Measurements from ENCODE around the gene DPF1. TPM values are rescaled to one million over a fixed set of nuclear protein-coding genes. Genes with fewer than 3 reads are reported as not detected.

The DPF1 gene
- total and polyA plus RNA-seq, 10 of the 15 experiments (the other 5 are each of a cell fraction or from before 2014, with no cell fraction given), result 0.11 to 4.3 (median 2.4) TPM

DNA sequence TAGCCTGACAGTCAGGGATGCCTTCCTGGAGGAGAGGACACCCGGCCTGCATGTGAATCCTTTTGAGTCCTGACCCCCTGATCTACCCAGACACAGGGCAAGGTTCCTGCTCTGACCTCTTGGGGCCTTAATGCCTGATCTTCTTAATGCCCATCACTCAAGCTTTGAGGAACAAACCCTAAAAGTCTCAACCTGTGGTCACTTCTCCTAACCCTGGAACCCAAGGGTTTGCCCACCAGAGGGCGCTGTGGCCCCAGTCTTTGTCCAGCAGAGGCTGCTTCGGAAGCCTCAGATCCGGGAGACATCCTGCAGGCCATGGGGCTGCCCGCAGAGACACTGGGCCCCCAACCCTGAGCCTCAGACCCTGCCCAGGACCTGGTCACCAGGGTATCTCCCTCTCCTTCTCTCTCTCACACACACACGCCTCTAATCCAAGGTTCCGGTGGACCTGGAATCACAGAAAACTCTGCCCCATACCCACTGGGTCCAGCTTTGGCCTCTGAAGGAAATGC, 9.8 kb upstream of the DPF1 start (continued):
- TF ChIP-seq, protein P1, sequence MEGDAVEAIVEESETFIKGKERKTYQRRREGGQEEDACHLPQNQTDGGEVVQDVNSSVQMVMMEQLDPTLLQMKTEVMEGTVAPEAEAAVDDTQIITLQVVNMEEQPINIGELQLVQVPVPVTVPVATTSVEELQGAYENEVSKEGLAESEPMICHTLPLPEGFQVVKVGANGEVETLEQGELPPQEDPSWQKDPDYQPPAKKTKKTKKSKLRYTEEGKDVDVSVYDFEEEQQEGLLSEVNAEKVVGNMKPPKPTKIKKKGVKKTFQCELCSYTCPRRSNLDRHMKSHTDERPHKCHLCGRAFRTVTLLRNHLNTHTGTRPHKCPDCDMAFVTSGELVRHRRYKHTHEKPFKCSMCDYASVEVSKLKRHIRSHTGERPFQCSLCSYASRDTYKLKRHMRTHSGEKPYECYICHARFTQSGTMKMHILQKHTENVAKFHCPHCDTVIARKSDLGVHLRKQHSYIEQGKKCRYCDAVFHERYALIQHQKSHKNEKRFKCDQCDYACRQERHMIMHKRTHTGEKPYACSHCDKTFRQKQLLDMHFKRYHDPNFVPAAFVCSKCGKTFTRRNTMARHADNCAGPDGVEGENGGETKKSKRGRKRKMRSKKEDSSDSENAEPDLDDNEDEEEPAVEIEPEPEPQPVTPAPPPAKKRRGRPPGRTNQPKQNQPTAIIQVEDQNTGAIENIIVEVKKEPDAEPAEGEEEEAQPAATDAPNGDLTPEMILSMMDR (IDR thresholded peaks at IDR 0.05 in 2 of 3, conservative IDR thresholded peaks at IDR 0.05 in 1 of 3; ENCODE audit: control insufficient read depth in 2 of 3, extremely low read depth in 1 of 3, insufficient read depth in 1 of 3, low read depth in 3 of 3, low read length in 3 of 3), result peak; percentile 80 to 90 (median 89)
- TF ChIP-seq SREBF2 (IDR thresholded peaks at IDR 0.05; ENCODE audit: low read length), result no peak
- TF ChIP-seq NR2C1 (IDR thresholded peaks at IDR 0.05), result no peak
- TF ChIP-seq, protein P2, sequence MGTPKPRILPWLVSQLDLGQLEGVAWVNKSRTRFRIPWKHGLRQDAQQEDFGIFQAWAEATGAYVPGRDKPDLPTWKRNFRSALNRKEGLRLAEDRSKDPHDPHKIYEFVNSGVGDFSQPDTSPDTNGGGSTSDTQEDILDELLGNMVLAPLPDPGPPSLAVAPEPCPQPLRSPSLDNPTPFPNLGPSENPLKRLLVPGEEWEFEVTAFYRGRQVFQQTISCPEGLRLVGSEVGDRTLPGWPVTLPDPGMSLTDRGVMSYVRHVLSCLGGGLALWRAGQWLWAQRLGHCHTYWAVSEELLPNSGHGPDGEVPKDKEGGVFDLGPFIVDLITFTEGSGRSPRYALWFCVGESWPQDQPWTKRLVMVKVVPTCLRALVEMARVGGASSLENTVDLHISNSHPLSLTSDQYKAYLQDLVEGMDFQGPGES (IDR thresholded peaks at IDR 0.05), result no peak
- TF ChIP-seq BACH1 (IDR thresholded peaks at IDR 0.05; ENCODE audit: borderline replicate concordance), result no peak
- TF ChIP-seq TARDBP (IDR thresholded peaks at IDR 0.05; ENCODE audit: borderline replicate concordance), result no peak
- no peak for TF ChIP-seq RB1 (IDR thresholded peaks at IDR 0.05; ENCODE audit: borderline replicate concordance)
- TF ChIP-seq, protein P3, sequence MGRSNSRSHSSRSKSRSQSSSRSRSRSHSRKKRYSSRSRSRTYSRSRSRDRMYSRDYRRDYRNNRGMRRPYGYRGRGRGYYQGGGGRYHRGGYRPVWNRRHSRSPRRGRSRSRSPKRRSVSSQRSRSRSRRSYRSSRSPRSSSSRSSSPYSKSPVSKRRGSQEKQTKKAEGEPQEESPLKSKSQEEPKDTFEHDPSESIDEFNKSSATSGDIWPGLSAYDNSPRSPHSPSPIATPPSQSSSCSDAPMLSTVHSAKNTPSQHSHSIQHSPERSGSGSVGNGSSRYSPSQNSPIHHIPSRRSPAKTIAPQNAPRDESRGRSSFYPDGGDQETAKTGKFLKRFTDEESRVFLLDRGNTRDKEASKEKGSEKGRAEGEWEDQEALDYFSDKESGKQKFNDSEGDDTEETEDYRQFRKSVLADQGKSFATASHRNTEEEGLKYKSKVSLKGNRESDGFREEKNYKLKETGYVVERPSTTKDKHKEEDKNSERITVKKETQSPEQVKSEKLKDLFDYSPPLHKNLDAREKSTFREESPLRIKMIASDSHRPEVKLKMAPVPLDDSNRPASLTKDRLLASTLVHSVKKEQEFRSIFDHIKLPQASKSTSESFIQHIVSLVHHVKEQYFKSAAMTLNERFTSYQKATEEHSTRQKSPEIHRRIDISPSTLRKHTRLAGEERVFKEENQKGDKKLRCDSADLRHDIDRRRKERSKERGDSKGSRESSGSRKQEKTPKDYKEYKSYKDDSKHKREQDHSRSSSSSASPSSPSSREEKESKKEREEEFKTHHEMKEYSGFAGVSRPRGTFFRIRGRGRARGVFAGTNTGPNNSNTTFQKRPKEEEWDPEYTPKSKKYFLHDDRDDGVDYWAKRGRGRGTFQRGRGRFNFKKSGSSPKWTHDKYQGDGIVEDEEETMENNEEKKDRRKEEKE (IDR thresholded peaks at IDR 0.05), result no peak
